Measurements from ENCODE around the gene BCAS4.

GRCh38 chr20:50904067-50904570 is 109.3 kb downstream of the BCAS4 start:
- TF ChIP-seq, protein P1, sequence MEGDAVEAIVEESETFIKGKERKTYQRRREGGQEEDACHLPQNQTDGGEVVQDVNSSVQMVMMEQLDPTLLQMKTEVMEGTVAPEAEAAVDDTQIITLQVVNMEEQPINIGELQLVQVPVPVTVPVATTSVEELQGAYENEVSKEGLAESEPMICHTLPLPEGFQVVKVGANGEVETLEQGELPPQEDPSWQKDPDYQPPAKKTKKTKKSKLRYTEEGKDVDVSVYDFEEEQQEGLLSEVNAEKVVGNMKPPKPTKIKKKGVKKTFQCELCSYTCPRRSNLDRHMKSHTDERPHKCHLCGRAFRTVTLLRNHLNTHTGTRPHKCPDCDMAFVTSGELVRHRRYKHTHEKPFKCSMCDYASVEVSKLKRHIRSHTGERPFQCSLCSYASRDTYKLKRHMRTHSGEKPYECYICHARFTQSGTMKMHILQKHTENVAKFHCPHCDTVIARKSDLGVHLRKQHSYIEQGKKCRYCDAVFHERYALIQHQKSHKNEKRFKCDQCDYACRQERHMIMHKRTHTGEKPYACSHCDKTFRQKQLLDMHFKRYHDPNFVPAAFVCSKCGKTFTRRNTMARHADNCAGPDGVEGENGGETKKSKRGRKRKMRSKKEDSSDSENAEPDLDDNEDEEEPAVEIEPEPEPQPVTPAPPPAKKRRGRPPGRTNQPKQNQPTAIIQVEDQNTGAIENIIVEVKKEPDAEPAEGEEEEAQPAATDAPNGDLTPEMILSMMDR (IDR thresholded peaks at IDR 0.05): no peak
- no peak for TF ChIP-seq EP300 (IDR thresholded peaks at IDR 0.05)
- TF ChIP-seq POLR2A (IDR thresholded peaks at IDR 0.05): no peak

Data from tibial nerve (tissue), 4 donors.